DMS 273 (cell line): ENCODE data around the gene IL6R.
A peak's percentile ranks its signal among the peaks of the same experiment; 100 is the strongest.
"Not testable (repeated sequence)": the region's sequence is repeated elsewhere in the genome, so short reads cannot be mapped to it uniquely, and the experiment has no call there.

Experiments used
- DNase-seq: peaks from one replicate; lab custom pipeline; 2025; ENCODE audit not compliant: unreplicated experiment; lab: John Stamatoyannopoulos, UW

The IL6R gene

GRCh38 chr1:154406572-154406879 lies 1.4 kb downstream of the IL6R start:
- no peak for DNase-seq

GRCh38 chr1:154406886-154407197 lies 1.7 kb downstream of the IL6R start:
- DNase-seq, result no peak

GRCh38 chr1:154407198-154408091 lies 2.3 kb downstream of the IL6R start:
- DNase-seq, result no peak

GRCh38 chr1:154408174-154408777 lies 3.1 kb downstream of the IL6R start:
- no peak for DNase-seq

GRCh38 chr1:154410185-154410827 lies 5.2 kb downstream of the IL6R start:
- no peak for DNase-seq

- no peak for DNase-seq
Observed at GRCh38 chr1:154411525-154411924, 6.4 kb downstream of the IL6R start.

- no peak for DNase-seq
Observed at GRCh38 chr1:154413177-154413783, 8.1 kb downstream of the IL6R start.

- no peak for DNase-seq
Observed at GRCh38 chr1:154414606-154415005, 9.5 kb downstream of the IL6R start.

GRCh38 chr1:154416471-154417337 lies 11.6 kb downstream of the IL6R start:
- DNase-seq, result no peak

- no peak for DNase-seq
Observed at GRCh38 chr1:154417338-154417608, 12.1 kb downstream of the IL6R start.

- DNase-seq, result peak; percentile 14
Observed at GRCh38 chr1:154418062-154418921, 13.1 kb downstream of the IL6R start.

- DNase-seq, result no peak
Observed at GRCh38 chr1:154418923-154419619, 13.9 kb downstream of the IL6R start.

GRCh38 chr1:154419620-154420571 lies 14.8 kb downstream of the IL6R start:
- DNase-seq, result peak; percentile 60

GRCh38 chr1:154420961-154421924 lies 16.1 kb downstream of the IL6R start:
- DNase-seq, result no peak

- DNase-seq, result not testable (repeated sequence)
Observed at GRCh38 chr1:154422049-154422448, 16.9 kb downstream of the IL6R start.

- DNase-seq, result no peak
Observed at GRCh38 chr1:154422521-154422920, 17.4 kb downstream of the IL6R start.

- DNase-seq, result no peak
Observed at GRCh38 chr1:154423304-154423987, 18.3 kb downstream of the IL6R start.
